A549 (cell line): Measurements from ENCODE around the gene RAB10.

Experiments
- MAFK ChIP-seq: fragments of 450-650 bp; IDR thresholded peaks from 2 replicates; pipeline ENCODE4 v1.6.1; 2014; ENCODE audit not compliant: partially characterized antibody
- PHF8 ChIP-seq: fragments of 200-600 bp; sonication (generic); IDR thresholded peaks from 2 replicates; pipeline ENCODE4 v1.6.1; 2016; ENCODE audit warnings: low read depth, mild to moderate bottlenecking, antibody characterized with exemption, moderate library complexity, borderline replicate concordance
- POLR2A ChIP-seq: IDR thresholded peaks from 2 replicates; pipeline ENCODE4 v1.6.1; 2012; ENCODE audit warnings: mild to moderate bottlenecking, low read length
- RAD21 ChIP-seq, 2 experiments: fragments of >200 bp in 1 of 2; sonication (Bioruptor Twin) in 1 of 2; formaldehyde crosslinking in 1 of 2; IDR thresholded peaks in 1 of 2; conservative IDR thresholded peaks in 1 of 2; 2 replicates in 1 of 2; 3 replicates in 1 of 2; pipeline ENCODE4 v1.6.1; 2012 to 2018; ENCODE audit warnings: inconsistent platforms in 1 of 2
- TF ChIP-seq, protein P1 (sequence below): fragments of >200 bp; sonication (Bioruptor Twin); formaldehyde crosslinking; IDR thresholded peaks from 3 replicates; pipeline ENCODE4 v1.5.1; 2016

DNA sequence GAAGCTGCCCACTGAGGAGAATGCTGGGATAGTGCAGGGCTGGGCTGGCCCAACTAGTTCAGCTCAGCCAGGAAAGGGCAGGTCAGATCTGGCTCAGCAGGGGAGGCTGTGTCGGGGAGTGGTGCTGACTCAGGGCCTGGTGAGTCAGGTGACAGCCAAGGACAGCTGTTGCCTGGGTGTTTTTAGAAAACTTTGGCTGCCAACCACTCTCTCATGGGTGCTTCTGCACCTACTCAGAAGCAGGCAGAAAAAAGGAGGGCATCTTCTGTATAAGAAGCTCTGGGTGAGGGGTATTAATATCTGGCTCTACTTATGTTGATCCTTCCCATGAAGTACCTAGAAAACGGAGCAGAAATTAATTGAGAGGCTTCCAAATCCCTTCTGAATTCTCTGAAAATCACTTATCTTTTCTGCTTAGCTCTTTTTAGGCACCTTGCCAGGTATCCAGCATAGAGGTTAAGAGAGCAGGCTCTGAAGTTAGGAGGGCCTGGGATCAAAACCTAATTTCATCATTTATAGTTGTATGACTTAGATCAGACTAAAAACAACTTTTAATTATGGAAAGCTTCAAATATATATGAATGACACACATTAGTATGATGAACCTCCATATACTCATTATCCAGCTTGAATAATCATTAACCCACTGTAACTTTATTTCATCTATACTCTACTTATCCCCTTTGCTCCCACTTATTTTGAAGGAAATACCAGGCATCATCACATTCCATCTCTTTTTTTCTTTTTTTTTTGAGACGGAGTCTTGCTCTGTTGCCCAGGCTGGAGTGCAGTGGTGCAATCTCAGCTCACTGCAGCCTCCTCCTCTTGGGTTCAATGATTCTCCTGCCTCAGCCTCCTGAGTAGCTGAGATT lies 15.5 kb upstream of the RAB10 start:
- no peak for TF ChIP-seq PHF8
- peak in 1 of 2 experiments; percentile 21; a peak in 2 of 5 replicates for TF ChIP-seq RAD21 (conservative IDR thresholded peaks at IDR 0.05 in 1 of 2, IDR thresholded peaks at IDR 0.05 in 1 of 2)
- peak; percentile 98 for TF ChIP-seq MAFK
- no peak for TF ChIP-seq POLR2A
- TF ChIP-seq, protein P1, sequence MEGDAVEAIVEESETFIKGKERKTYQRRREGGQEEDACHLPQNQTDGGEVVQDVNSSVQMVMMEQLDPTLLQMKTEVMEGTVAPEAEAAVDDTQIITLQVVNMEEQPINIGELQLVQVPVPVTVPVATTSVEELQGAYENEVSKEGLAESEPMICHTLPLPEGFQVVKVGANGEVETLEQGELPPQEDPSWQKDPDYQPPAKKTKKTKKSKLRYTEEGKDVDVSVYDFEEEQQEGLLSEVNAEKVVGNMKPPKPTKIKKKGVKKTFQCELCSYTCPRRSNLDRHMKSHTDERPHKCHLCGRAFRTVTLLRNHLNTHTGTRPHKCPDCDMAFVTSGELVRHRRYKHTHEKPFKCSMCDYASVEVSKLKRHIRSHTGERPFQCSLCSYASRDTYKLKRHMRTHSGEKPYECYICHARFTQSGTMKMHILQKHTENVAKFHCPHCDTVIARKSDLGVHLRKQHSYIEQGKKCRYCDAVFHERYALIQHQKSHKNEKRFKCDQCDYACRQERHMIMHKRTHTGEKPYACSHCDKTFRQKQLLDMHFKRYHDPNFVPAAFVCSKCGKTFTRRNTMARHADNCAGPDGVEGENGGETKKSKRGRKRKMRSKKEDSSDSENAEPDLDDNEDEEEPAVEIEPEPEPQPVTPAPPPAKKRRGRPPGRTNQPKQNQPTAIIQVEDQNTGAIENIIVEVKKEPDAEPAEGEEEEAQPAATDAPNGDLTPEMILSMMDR: no peak
